Transverse colon (tissue), 4 donors: ENCODE measurements around the gene ARHGAP18.

ENCODE experiments used
- CTCF ChIP-seq, 5 experiments: fragments of 200-600 bp in 3 of 5; fragments of 450-650 bp in 2 of 5; sonication (generic) in 3 of 5; IDR thresholded peaks; 1 replicate in 2 of 5; 2 replicates in 3 of 5; pipeline ENCODE4 v1.5.1; 2016 to 2017; ENCODE audit warnings: antibody characterized with exemption in 5 of 5, inconsistent platforms in 3 of 5, mild to moderate bottlenecking in 2 of 5, moderate library complexity in 1 of 5
- POLR2A ChIP-seq: fragments of 450-650 bp; IDR thresholded peaks from one replicate; pipeline ENCODE4 v1.6.1; 2016; ENCODE audit warnings: antibody characterized with exemption, mild to moderate bottlenecking, moderate library complexity
- POLR2AphosphoS5 ChIP-seq, 3 donors: sonication (generic); formaldehyde crosslinking; IDR thresholded peaks; one replicate each; pipeline ENCODE4 v1.6.1; 2016; ENCODE audit warnings: antibody characterized with exemption in 3 of 3

GRCh38 chr6:129749749-129750120, 39.8 kb upstream of the ARHGAP18 start:
- TF ChIP-seq POLR2AphosphoS5 (IDR thresholded peaks at IDR 0.05): no peak
- TF ChIP-seq CTCF (IDR thresholded peaks at IDR 0.05): no peak
- no peak for TF ChIP-seq POLR2A
